Ovary (tissue), 9 donors: ENCODE measurements around the gene PLEKHH3. TPM values are rescaled to one million over a fixed set of nuclear protein-coding genes. Genes with fewer than 3 reads are reported as not detected.

Source experiments
- DNase-seq, 5 donors: peaks; one replicate each; pipeline ENCODE4 v3.0.0-alpha.2; 2019 to 2020
- H3K27ac ChIP-seq, 2 donors: fragments of 200-600 bp; one replicate each; pipeline versions ENCODE4 v1.5.1 to v1.8.0; 2019 to 2022
- H3K27me3 ChIP-seq: fragments of 200-600 bp; one replicate; pipeline ENCODE4 v1.8.0; 2022
- H3K36me3 ChIP-seq: fragments of 200-600 bp; sonication (generic); one replicate; pipeline ENCODE4 v1.5.1; 2019
- H3K4me1 ChIP-seq: one replicate; pipeline ENCODE4 v1.8.1; 2013; ENCODE audit warnings: mild to moderate bottlenecking, moderate library complexity; ENCODE audit not compliant: insufficient read depth
- H3K4me3 ChIP-seq: fragments of 200-600 bp; sonication (generic); one replicate; pipeline ENCODE4 v1.5.1; 2017
- H3K9me3 ChIP-seq, 2 donors: fragments of 200-600 bp in 1 of 2; sonication (generic) in 1 of 2; one replicate each; pipeline versions ENCODE4 v1.5.1 to v1.8.1; 2013 to 2019; ENCODE audit warnings: mild to moderate bottlenecking in 1 of 2, moderate library complexity in 1 of 2
- EP300 ChIP-seq: sonication (generic); formaldehyde crosslinking; IDR thresholded peaks from one replicate; pipeline ENCODE4 v1.6.1; 2017; ENCODE audit warnings: antibody characterized with exemption
- POLR2A ChIP-seq: fragments of 450-650 bp; IDR thresholded peaks from one replicate; pipeline ENCODE4 v1.6.1; 2017; ENCODE audit warnings: antibody characterized with exemption, mild to moderate bottlenecking, moderate library complexity
- WGBS, 3 donors: extraction: QIAGEN DNeasy Blood & Tissue Kit in 1 of 3; methylation state at CpG; one replicate each; pipeline versions ENCODE4 v1.1.5 to v1.1.7; 2013 to 2017; 5-methylcytosine and 5-hydroxymethylcytosine counted together
- intact Hi-C, 4 donors: fragments of 100-400 bp; cut with DNase I; formaldehyde crosslinking; loops; one replicate each; pipeline versions ENCODE4 v1.11.0 to v1.15.1; 2022 to 2023
- microRNA-seq, 3 donors: library from miRNA; unstranded; fragments of <30 nt; microRNA quantifications; one replicate each; pipeline versions ENCODE4 to v1.2.0, GENCODE V29; 2019 to 2020
- polyA plus RNA-seq, 2 donors: library from polyadenylated mRNA; stranded (reverse); fragments of 200-250 nt in 1 of 2; fragments of 350-450 nt in 1 of 2; fragmentation: Illumina TruSeq in 1 of 2; extraction: RNeasy Lipid Tissue Mini Kit (QIAGEN cat#74804) in 1 of 2; gene quantifications; one replicate each; pipeline ENCODE4 v1.2.3, GENCODE V29; 2013 to 2014
- small RNA-seq: library from RNA; depleted of rRNA; stranded (forward); fragments of <200 nt; gene quantifications from one replicate; pipeline ENCODE3, GENCODE V24; 2016
- total RNA-seq, 7 donors: library from RNA; depleted of rRNA in 2 of 7; stranded (reverse); fragments of >200 nt in 2 of 7; fragmentation: NEBNext Ultra II Directional in 3 of 7; extraction: Animal tissue kit (Norgen Biotek cat#: 25700) in 3 of 7; gene quantifications; one replicate each; pipeline versions ENCODE4 v1.1.0 to v1.2.4, GENCODE V29; 2016 to 2023
- TF ChIP-seq, protein P1 (sequence below), 3 donors: fragments of 450-650 bp in 2 of 3; fragments of 200-600 bp in 1 of 3; IDR thresholded peaks; one replicate each; pipeline versions ENCODE4 v1.5.1 to v1.8.0; 2016 to 2022; ENCODE audit warnings: antibody characterized with exemption in 3 of 3, mild to moderate bottlenecking in 1 of 3
- donor health status: DM: no; HTN: no; CAD: no; lungs with moderate emphysema.
- donor health status: DM: no; HTN: no; CAD: no.
- donor health status: Bipolar disorder and iron deficiency.
- donor health status: DM: yes; HTN: yes; CAD: no.
- donor health status: DM: no; HTN: no; CAD: no.
- donor health status: DM: yes; HTN: yes; CAD: no.

Gene PLEKHH3
- total and polyA plus RNA-seq, 9 donors, result 2.1 to 81.6 (median 37.4) TPM

DNA sequence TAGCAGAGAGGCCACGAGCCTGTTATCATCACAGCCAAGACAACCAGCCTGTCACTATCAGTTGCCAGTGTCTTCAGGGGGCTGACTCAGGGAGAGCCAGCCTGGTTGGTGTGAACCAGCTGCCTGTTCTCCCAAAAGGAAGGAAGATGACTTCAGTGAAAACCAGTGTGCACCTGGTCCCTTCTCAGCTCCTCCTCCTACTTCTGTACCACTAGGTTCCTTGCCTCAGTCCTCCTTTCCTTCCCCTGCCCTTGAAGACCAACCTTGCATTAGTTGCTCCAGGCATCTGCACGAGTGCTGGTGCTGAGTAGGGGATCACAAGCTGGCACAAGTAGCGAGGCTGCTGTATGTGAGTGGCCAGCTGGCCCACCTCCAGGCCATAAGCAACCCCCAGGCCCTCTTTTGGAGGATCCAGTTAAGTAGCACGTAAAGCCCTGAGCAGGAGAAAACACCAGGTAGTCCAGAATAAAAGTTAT, 58.8 kb downstream of the PLEKHH3 start:
- H3K27ac ChIP-seq, result no peak overlapping the region
- H3K9me3 ChIP-seq, result no peaks in the 10 kb centered on the region
- no peak for TF ChIP-seq POLR2A
- TF ChIP-seq EP300, result no peak
- TF ChIP-seq, protein P1, sequence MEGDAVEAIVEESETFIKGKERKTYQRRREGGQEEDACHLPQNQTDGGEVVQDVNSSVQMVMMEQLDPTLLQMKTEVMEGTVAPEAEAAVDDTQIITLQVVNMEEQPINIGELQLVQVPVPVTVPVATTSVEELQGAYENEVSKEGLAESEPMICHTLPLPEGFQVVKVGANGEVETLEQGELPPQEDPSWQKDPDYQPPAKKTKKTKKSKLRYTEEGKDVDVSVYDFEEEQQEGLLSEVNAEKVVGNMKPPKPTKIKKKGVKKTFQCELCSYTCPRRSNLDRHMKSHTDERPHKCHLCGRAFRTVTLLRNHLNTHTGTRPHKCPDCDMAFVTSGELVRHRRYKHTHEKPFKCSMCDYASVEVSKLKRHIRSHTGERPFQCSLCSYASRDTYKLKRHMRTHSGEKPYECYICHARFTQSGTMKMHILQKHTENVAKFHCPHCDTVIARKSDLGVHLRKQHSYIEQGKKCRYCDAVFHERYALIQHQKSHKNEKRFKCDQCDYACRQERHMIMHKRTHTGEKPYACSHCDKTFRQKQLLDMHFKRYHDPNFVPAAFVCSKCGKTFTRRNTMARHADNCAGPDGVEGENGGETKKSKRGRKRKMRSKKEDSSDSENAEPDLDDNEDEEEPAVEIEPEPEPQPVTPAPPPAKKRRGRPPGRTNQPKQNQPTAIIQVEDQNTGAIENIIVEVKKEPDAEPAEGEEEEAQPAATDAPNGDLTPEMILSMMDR (IDR thresholded peaks at IDR 0.05), result no peak
- intact Hi-C loops, result no loop called here
- no peaks in the 10 kb centered on the region for H3K36me3 ChIP-seq
- no peaks in the 10 kb centered on the region for H3K27me3 ChIP-seq
- no peak for DNase-seq
- peaks cover 5% of the 10 kb centered on the region for H3K4me1 ChIP-seq
- H3K4me3 ChIP-seq, result no peak overlapping the region
- 44 to 57% (median 53%) methylated on average over 4 of the region's 4 CpGs for WGBS, 3 donors

Small RNA genes within 50 kb of the gene (microRNA-seq; reads per million reads assigned to microRNA genes)
- 0 to 0.79 (median 0.38) reads per million in 3 donors for gene MIR6780A

Small RNA genes within 50 kb of the gene (small RNA-seq; reads per million reads assigned to genes)
- not detected for gene MIR6780A

Other genes starting within 250 kb of the PLEKHH3 start
- gene ATP6V0A1, start 218.1 kb downstream of the PLEKHH3 start, total RNA-seq, result 10 to 100 TPM; 47.6 to 94.1 (median 74.1) TPM
- 100 to 1,000 TPM in 1 of 2 donors, 10 to 100 TPM in 1; 36.3 to 118 TPM for gene ATP6V0A1, start 218.1 kb downstream of the PLEKHH3 start, polyA plus RNA-seq
- gene NAGLU, start 140.8 kb downstream of the PLEKHH3 start, total RNA-seq, result 10 to 100 TPM; 28.5 to 49.6 (median 40.0) TPM
- gene NAGLU, start 140.8 kb downstream of the PLEKHH3 start, polyA plus RNA-seq, result 10 to 100 TPM in 1 of 2 donors, 1 to 10 TPM in 1; 9.7 to 49.1 TPM
- 10 to 100 TPM in 1 of 7 donors, 1 to 10 TPM in 6; 4.3 to 16.7 (median 6.5) TPM for gene HSD17B1, start 124.1 kb downstream of the PLEKHH3 start, total RNA-seq
- 10 to 100 TPM in 1 of 2 donors, 1 to 10 TPM in 1; 2.1 to 18.1 TPM for gene HSD17B1, start 124.1 kb downstream of the PLEKHH3 start, polyA plus RNA-seq
- gene COASY, start 114.8 kb downstream of the PLEKHH3 start, total RNA-seq, result 10 to 100 TPM; 13.8 to 51.2 (median 41.0) TPM
- gene COASY, start 114.8 kb downstream of the PLEKHH3 start, polyA plus RNA-seq, result 10 to 100 TPM; 22.6 to 37.6 TPM
- 10 to 100 TPM; 16.5 to 37.0 (median 24.4) TPM for gene MLX, start 109.9 kb downstream of the PLEKHH3 start, total RNA-seq
- 10 to 100 TPM; 24.3 to 50.8 TPM for gene MLX, start 109.9 kb downstream of the PLEKHH3 start, polyA plus RNA-seq
- gene PSMC3IP, start 99.3 kb downstream of the PLEKHH3 start, total RNA-seq, result 1 to 10 TPM; 1.4 to 5.3 (median 3.8) TPM
- 1 to 10 TPM; 7.2 to 7.5 TPM for gene PSMC3IP, start 99.3 kb downstream of the PLEKHH3 start, polyA plus RNA-seq
- gene RETREG3, start 67.6 kb downstream of the PLEKHH3 start, total RNA-seq, result 10 to 100 TPM; 39.3 to 63.0 (median 46.4) TPM
- 10 to 100 TPM; 25.8 to 37.3 TPM for gene RETREG3, start 67.6 kb downstream of the PLEKHH3 start, polyA plus RNA-seq
- gene TUBG1, start 67.3 kb downstream of the PLEKHH3 start, total RNA-seq, result 10 to 100 TPM; 12.8 to 41.2 (median 25.6) TPM
- 10 to 100 TPM; 11.3 to 14.3 TPM for gene TUBG1, start 67.3 kb downstream of the PLEKHH3 start, polyA plus RNA-seq
- gene TUBG2, start 17.7 kb downstream of the PLEKHH3 start, total RNA-seq, result 10 to 100 TPM; 19.4 to 30.0 (median 23.2) TPM
- 10 to 100 TPM; 20.9 to 21.5 TPM for gene TUBG2, start 17.7 kb downstream of the PLEKHH3 start, polyA plus RNA-seq
- gene CCR10, start 4.8 kb upstream of the PLEKHH3 start, total RNA-seq, result 1 to 10 TPM; 1.5 to 6.8 (median 3.7) TPM
- 1 to 10 TPM in 1 of 2 donors, under 1 TPM in 1; 0.15 to 2.7 TPM for gene CCR10, start 4.8 kb upstream of the PLEKHH3 start, polyA plus RNA-seq
- gene CNTNAP1, start 5.5 kb upstream of the PLEKHH3 start, total RNA-seq, result 10 to 100 TPM in 5 of 7 donors, 1 to 10 TPM in 2; 3.7 to 41.4 (median 15.5) TPM
- 1 to 10 TPM; 7.0 to 7.5 TPM for gene CNTNAP1, start 5.5 kb upstream of the PLEKHH3 start, polyA plus RNA-seq
- 10 to 100 TPM; 32.9 to 83.4 (median 67.8) TPM for gene EZH1, start 68.0 kb upstream of the PLEKHH3 start, total RNA-seq
- 10 to 100 TPM; 45.1 to 95.2 TPM for gene EZH1, start 68.0 kb upstream of the PLEKHH3 start, polyA plus RNA-seq
- gene RAMP2, start 84.2 kb upstream of the PLEKHH3 start, total RNA-seq, result 10 to 100 TPM in 6 of 7 donors, 1 to 10 TPM in 1; 4.4 to 53.7 (median 19.6) TPM
- gene RAMP2, start 84.2 kb upstream of the PLEKHH3 start, polyA plus RNA-seq, result 10 to 100 TPM; 39.6 to 98.5 TPM
- gene VPS25, start 96.5 kb upstream of the PLEKHH3 start, total RNA-seq, result 10 to 100 TPM; 33.7 to 49.1 (median 35.8) TPM
- 10 to 100 TPM; 49.0 to 56.5 TPM for gene VPS25, start 96.5 kb upstream of the PLEKHH3 start, polyA plus RNA-seq
- gene WNK4, start 103.6 kb upstream of the PLEKHH3 start, total RNA-seq, result 10 to 100 TPM in 1 of 7 donors, 1 to 10 TPM in 6; 1.5 to 11.9 (median 3.4) TPM
- 1 to 10 TPM; 1.1 to 1.5 TPM for gene WNK4, start 103.6 kb upstream of the PLEKHH3 start, polyA plus RNA-seq
- 10 to 100 TPM; 49.1 to 78.2 (median 62.9) TPM for gene COA3, start 121.7 kb upstream of the PLEKHH3 start, total RNA-seq
- 10 to 100 TPM; 77.6 to 80.0 TPM for gene COA3, start 121.7 kb upstream of the PLEKHH3 start, polyA plus RNA-seq
- gene CNTD1, start 121.9 kb upstream of the PLEKHH3 start, total RNA-seq, result under 1 TPM in 5 of 7 donors, not detected in 2; 0.30 to 0.79 (median 0.33) TPM
- gene CNTD1, start 121.9 kb upstream of the PLEKHH3 start, polyA plus RNA-seq, result under 1 TPM; 0.22 to 0.36 TPM
- 10 to 100 TPM; 47.5 to 75.3 (median 54.6) TPM for gene BECN1, start 147.3 kb upstream of the PLEKHH3 start, total RNA-seq
- gene BECN1, start 147.3 kb upstream of the PLEKHH3 start, polyA plus RNA-seq, result 10 to 100 TPM; 47.2 to 67.5 TPM
- gene PSME3, start 156.4 kb upstream of the PLEKHH3 start, total RNA-seq, result 10 to 100 TPM; 28.6 to 85.8 (median 61.9) TPM
- gene PSME3, start 156.4 kb upstream of the PLEKHH3 start, polyA plus RNA-seq, result 100 to 1,000 TPM in 1 of 2 donors, 10 to 100 TPM in 1; 31.7 to 118 TPM
- gene AOC2, start 167.6 kb upstream of the PLEKHH3 start, total RNA-seq, result 1 to 10 TPM in 6 of 7 donors, under 1 TPM in 1; 0.72 to 1.9 (median 1.3) TPM
- 1 to 10 TPM in 1 of 2 donors, under 1 TPM in 1; 0.40 to 6.3 TPM for gene AOC2, start 167.6 kb upstream of the PLEKHH3 start, polyA plus RNA-seq
- 100 to 1,000 TPM in 1 of 7 donors, 10 to 100 TPM in 3, 1 to 10 TPM in 2, under 1 TPM in 1; 0.72 to 112 (median 12.4) TPM for gene AOC3, start 174.2 kb upstream of the PLEKHH3 start, total RNA-seq
- gene AOC3, start 174.2 kb upstream of the PLEKHH3 start, polyA plus RNA-seq, result 100 to 1,000 TPM in 1 of 2 donors, 10 to 100 TPM in 1; 22.5 to 197 TPM
- gene G6PC1, start 223.8 kb upstream of the PLEKHH3 start, total RNA-seq, result 1 to 10 TPM in 1 of 7 donors, under 1 TPM in 1, not detected in 5; 0.69 to 1.7 TPM
- not detected for gene G6PC1, start 223.8 kb upstream of the PLEKHH3 start, polyA plus RNA-seq